Stimulated activated CD4-positive, alpha-beta T cell treated with anti-CD3 and anti-CD28 coated beads, Interleukin-2, amount 100 ng/mL, for 24 hours (primary cell): ENCODE results near the gene TEX19.
"Not testable (repeated sequence)": the region's sequence is repeated elsewhere in the genome, so short reads cannot be mapped to it uniquely, and the experiment has no call there.

Experiments used
- DNase-seq, 2 donors: peaks; one replicate each; pipeline ENCODE4 v3.0.0-alpha.2; 2020

Gene TEX19

GRCh38 chr17:82377924-82378740 lies 19.1 kb downstream of the TEX19 start:
- DNase-seq, result no peak

GRCh38 chr17:82378741-82379021 lies 19.6 kb downstream of the TEX19 start:
- DNase-seq, result no peak

GRCh38 chr17:82380860-82381702 lies 22.0 kb downstream of the TEX19 start:
- DNase-seq, result no peak

GRCh38 chr17:82381703-82382009 lies 22.6 kb downstream of the TEX19 start:
- not testable (repeated sequence) for DNase-seq

GRCh38 chr17:82382220-82382932 lies 23.3 kb downstream of the TEX19 start:
- DNase-seq, result not testable (repeated sequence)

- no peak for DNase-seq
Measured at GRCh38 chr17:82382933-82383255, 23.8 kb downstream of the TEX19 start.

- DNase-seq, result no peak
Measured at GRCh38 chr17:82383411-82383810, 24.4 kb downstream of the TEX19 start.

- no peak for DNase-seq
Measured at GRCh38 chr17:82384051-82384729, 25.1 kb downstream of the TEX19 start.

GRCh38 chr17:82384730-82385481 lies 25.9 kb downstream of the TEX19 start:
- DNase-seq, result no peak

GRCh38 chr17:82385559-82386254 lies 26.7 kb downstream of the TEX19 start:
- no peak for DNase-seq

GRCh38 chr17:82386255-82386831 lies 27.3 kb downstream of the TEX19 start:
- no peak for DNase-seq

- no peak for DNase-seq
Measured at GRCh38 chr17:82386881-82387704, 28.0 kb downstream of the TEX19 start.

GRCh38 chr17:82387705-82388106 lies 28.7 kb downstream of the TEX19 start:
- no peak for DNase-seq

GRCh38 chr17:82388223-82388921 lies 29.3 kb downstream of the TEX19 start:
- no peak for DNase-seq

- DNase-seq, result no peak
Measured at GRCh38 chr17:82388922-82389283, 29.9 kb downstream of the TEX19 start.

- DNase-seq, result no peak
Measured at GRCh38 chr17:82389379-82389778, 30.3 kb downstream of the TEX19 start.

- DNase-seq, result no peak
Measured at GRCh38 chr17:82390015-82390859, 31.2 kb downstream of the TEX19 start.

GRCh38 chr17:82390860-82391435 lies 31.9 kb downstream of the TEX19 start:
- DNase-seq, result no peak
